ENCODE data around the gene HGFAC.

GRCh38 chr4:3487861-3488260 lies 46.1 kb downstream of the HGFAC start:
- no peak for TF ChIP-seq CTCF (IDR thresholded peaks at IDR 0.05; ENCODE audit: insufficient read depth, low read length)
- no peak for TF ChIP-seq POLR2AphosphoS5 (IDR thresholded peaks at IDR 0.05; ENCODE audit: low read depth)
- no peak for TF ChIP-seq REST (IDR thresholded peaks at IDR 0.05; ENCODE audit: insufficient replicate concordance, low read depth)
- no peak for TF ChIP-seq SPI1 (IDR thresholded peaks at IDR 0.05; ENCODE audit: borderline replicate concordance, low read depth)
